IMR-90 (cell line): Measurements from ENCODE around the gene CMAS. TPM values are rescaled to one million over a fixed set of nuclear protein-coding genes. Genes with fewer than 3 reads are reported as not detected.

Source experiments
- ATAC-seq: fragments of 200-7000 bp; cut with Tn5 transposase; 2 replicates; pipeline ENCODE4 v1.9.1; 2020; ENCODE audit warnings: low read depth, mild to moderate bottlenecking, moderate library complexity
- BruUV-seq: library from RNA; stranded (reverse); fragments of 400-500 nt; replicated peaks from 2 replicates; lab custom pipeline; 2021; lab: Mats Ljungman, UMichigan
- CTCF ChIA-PET: fragments of 300-600 bp; formaldehyde crosslinking; extraction: SDS; loops from one replicate; lab custom pipeline; 2021; ENCODE audit warnings: antibody characterized with exemption; lab: Yijun Ruan, JAX
- POLR2A ChIA-PET: fragments of 300-600 bp; sonication (Branson Sonifier 250); formaldehyde crosslinking; loops from one replicate; lab custom pipeline; 2022; ENCODE audit warnings: antibody characterized with exemption; ENCODE audit not compliant: unreplicated experiment; lab: Charles Lee
- DNase-seq: peaks from one replicate; pipeline ENCODE4 v3.0.0; 2013
- H2AFZ ChIP-seq: replicated peaks from 2 replicates; pipeline ENCODE3; 2013; ENCODE audit warnings: low read length, mild to moderate bottlenecking; ENCODE audit not compliant: poor library complexity
- H2AK5ac ChIP-seq: 2 replicates; pipeline ENCODE4 v1.6.1; 2013; ENCODE audit warnings: low read depth, low read length, inconsistent platforms
- H2AK9ac ChIP-seq: replicated peaks from 2 replicates; pipeline ENCODE3; 2013; ENCODE audit warnings: mild to moderate bottlenecking, low read depth, low read length, moderate library complexity; ENCODE audit not compliant: poor library complexity
- H2BK120ac ChIP-seq: 2 replicates; pipeline ENCODE4 v1.6.1; 2013; ENCODE audit warnings: low read depth, low read length, inconsistent platforms
- H2BK15ac ChIP-seq: 3 replicates; pipeline ENCODE4 v1.6.1; 2013; ENCODE audit warnings: low read depth, low read length, inconsistent platforms
- H2BK20ac ChIP-seq: 2 replicates; pipeline ENCODE4 v1.6.1; 2013; ENCODE audit warnings: low read depth, mild to moderate bottlenecking, inconsistent platforms, low read length, moderate library complexity
- H2BK5ac ChIP-seq: 2 replicates; pipeline ENCODE4 v1.6.1; 2013; ENCODE audit warnings: mild to moderate bottlenecking, low read depth, low read length, inconsistent platforms; ENCODE audit not compliant: poor library complexity, severe bottlenecking
- H3K14ac ChIP-seq: replicated peaks from 2 replicates; pipeline ENCODE4 v1.6.1; 2013; ENCODE audit warnings: low read depth, low read length, inconsistent platforms
- H3K18ac ChIP-seq: 2 replicates; pipeline ENCODE4 v1.6.1; 2013; ENCODE audit warnings: low read depth, low read length, control low read depth
- H3K23ac ChIP-seq: 2 replicates; pipeline ENCODE4 v1.6.1; 2013; ENCODE audit warnings: low read depth, low read length, inconsistent platforms
- H3K27ac ChIP-seq: 2 replicates; pipeline ENCODE4 v1.5.1; 2013; ENCODE audit warnings: mild to moderate bottlenecking, control low read depth, low read length; ENCODE audit not compliant: insufficient read depth
- H3K27me3 ChIP-seq: 2 replicates; pipeline ENCODE4 v1.6.1; 2013; ENCODE audit warnings: low read length; ENCODE audit not compliant: control insufficient read depth, insufficient read depth
- H3K36me3 ChIP-seq: 2 replicates; pipeline ENCODE4 v1.6.1; 2013; ENCODE audit warnings: low read length, mixed read lengths; ENCODE audit not compliant: control insufficient read depth, insufficient read depth
- H3K4ac ChIP-seq: 2 replicates; pipeline ENCODE4 v1.6.1; 2013; ENCODE audit warnings: low read depth, low read length, inconsistent platforms
- H3K4me1 ChIP-seq: 2 replicates; pipeline ENCODE4 v1.6.1; 2013; ENCODE audit warnings: low read length, mixed read lengths; ENCODE audit not compliant: control insufficient read depth, insufficient read depth
- H3K4me2 ChIP-seq: 2 replicates; pipeline ENCODE4 v1.6.1; 2013; ENCODE audit warnings: low read depth, mild to moderate bottlenecking, control low read depth, low read length, moderate library complexity
- H3K4me3 ChIP-seq: 2 replicates; pipeline ENCODE4 v1.5.1; 2013; ENCODE audit warnings: low read depth, mild to moderate bottlenecking, control low read depth, low read length, moderate library complexity; ENCODE audit not compliant: insufficient read depth
- H3K56ac ChIP-seq: 2 replicates; pipeline ENCODE4 v1.6.1; 2013; ENCODE audit warnings: low read length, inconsistent platforms; ENCODE audit not compliant: insufficient read depth; ENCODE audit errors: extremely low read depth
- H3K79me1 ChIP-seq, 2 experiments: 2 replicates each; pipeline ENCODE4 v1.6.1; 2013; ENCODE audit warnings: low read length in 2 of 2, inconsistent platforms in 1 of 2, low read depth in 1 of 2
- H3K9ac ChIP-seq: 2 replicates; pipeline ENCODE4 v1.6.1; 2013; ENCODE audit warnings: low read depth, low read length, control low read depth
- H3K9me1 ChIP-seq: 2 replicates; pipeline ENCODE4 v1.6.1; 2013; ENCODE audit warnings: low read length, inconsistent platforms; ENCODE audit not compliant: insufficient read depth
- H3K9me3 ChIP-seq: 2 replicates; pipeline ENCODE4 v1.6.1; 2013; ENCODE audit warnings: low read length; ENCODE audit not compliant: control insufficient read depth, insufficient read depth
- H4K20me1 ChIP-seq: 2 replicates; pipeline ENCODE4 v1.6.1; 2013; ENCODE audit warnings: low read length, inconsistent platforms; ENCODE audit not compliant: insufficient read depth
- H4K5ac ChIP-seq: 2 replicates; pipeline ENCODE4 v1.6.1; 2013; ENCODE audit warnings: mild to moderate bottlenecking, low read depth, low read length, control low read depth
- H4K8ac ChIP-seq, 2 experiments: 2 replicates each; pipeline ENCODE4 v1.6.1; 2013; ENCODE audit warnings: low read depth in 2 of 2, low read length in 2 of 2, control low read depth in 1 of 2, inconsistent platforms in 1 of 2
- H4K91ac ChIP-seq: 2 replicates; pipeline ENCODE4 v1.6.1; 2013; ENCODE audit warnings: low read depth, low read length, inconsistent platforms; ENCODE audit not compliant: insufficient read depth
- BHLHE40 ChIP-seq: fragments of 150-350 bp; IDR thresholded peaks from 2 replicates; pipeline ENCODE4 v1.6.1; 2016; ENCODE audit warnings: mild to moderate bottlenecking, low read depth, low read length
- CEBPB ChIP-seq: IDR thresholded peaks from 2 replicates; pipeline ENCODE4 v1.6.1; 2012; ENCODE audit warnings: low read depth, low read length, improper control_type of control experiment
- CHD1 ChIP-seq: IDR thresholded peaks from 2 replicates; pipeline ENCODE4 v1.6.1; 2012; ENCODE audit warnings: low read depth, low read length, improper control_type of control experiment
- CTCF ChIP-seq: conservative IDR thresholded peaks from 2 replicates; pipeline ENCODE4 v1.5.1; 2012; ENCODE audit warnings: mild to moderate bottlenecking, low read depth, low read length, improper control_type of control experiment
- ELK1 ChIP-seq: fragments of 150-350 bp; IDR thresholded peaks from 2 replicates; pipeline ENCODE4 v1.6.1; 2016; ENCODE audit warnings: low read depth, mild to moderate bottlenecking, low read length, moderate library complexity, borderline replicate concordance
- FOS ChIP-seq: fragments of 150-350 bp; IDR thresholded peaks from 2 replicates; pipeline ENCODE4 v1.6.1; 2016; ENCODE audit warnings: low read depth, low read length
- MAZ ChIP-seq: IDR thresholded peaks from 2 replicates; pipeline ENCODE4 v1.6.1; 2012; ENCODE audit warnings: low read depth, mild to moderate bottlenecking, low read length, improper control_type of control experiment, moderate library complexity, borderline replicate concordance
- NFE2L2 ChIP-seq: fragments of 150-350 bp; IDR thresholded peaks from 2 replicates; pipeline ENCODE4 v1.6.1; 2016; ENCODE audit warnings: low read depth, mild to moderate bottlenecking, low read length
- RAD21 ChIP-seq: IDR thresholded peaks from 2 replicates; pipeline ENCODE4 v1.6.1; 2012; ENCODE audit warnings: low read length, improper control_type of control experiment
- RCOR1 ChIP-seq: IDR thresholded peaks from 2 replicates; pipeline ENCODE4 v1.6.1; 2012; ENCODE audit warnings: mild to moderate bottlenecking, low read length, improper control_type of control experiment; ENCODE audit not compliant: insufficient replicate concordance
- RFX5 ChIP-seq: IDR thresholded peaks from 2 replicates; pipeline ENCODE4 v1.8.0; 2012; ENCODE audit warnings: low read depth, mild to moderate bottlenecking, low read length, moderate library complexity
- SMC3 ChIP-seq: fragments of 150-350 bp; IDR thresholded peaks from 2 replicates; pipeline ENCODE4 v1.6.1; 2016; ENCODE audit warnings: low read depth, mild to moderate bottlenecking, antibody characterized with exemption, low read length, moderate library complexity
- USF2 ChIP-seq: fragments of 150-350 bp; IDR thresholded peaks from 2 replicates; pipeline ENCODE4 v1.6.1; 2017; ENCODE audit warnings: mild to moderate bottlenecking, antibody characterized with exemption, low read length, low read depth
- dilution Hi-C: fragments of 300-500 bp; cut with HindIII; formaldehyde crosslinking; loops from one replicate; pipeline ENCODE4 v1.14.3; 2018; ENCODE audit warnings: low sequenced_read_pairs; ENCODE audit not compliant: unreplicated experiment
- in situ Hi-C: fragments of 300-500 bp; cut with MboI; formaldehyde crosslinking; loops from 3 replicates; pipeline ENCODE4 v1.14.3; 2019; ENCODE audit warnings: low sequenced_read_pairs, inconsistent platforms, mixed read lengths
- intact Hi-C: fragments of 100-400 bp; cut with micrococcal nuclease; formaldehyde crosslinking; loops from 2 replicates; pipeline ENCODE4 v1.10.0; 2022
- polyA plus RNA-seq, 3 experiments: library from polyadenylated mRNA; depleted of rRNA; stranded (reverse); fragments of >200 nt; gene quantifications; 2 replicates each; pipeline ENCODE4 v1.2.3, GENCODE V29; 2012; ENCODE audit warnings: low replicate concordance in 1 of 3
- total RNA-seq: library from RNA; depleted of rRNA; stranded (reverse); fragments of >200 nt; gene quantifications from 2 replicates; pipeline ENCODE4 v1.2.3, GENCODE V29; 2012

CMAS gene
- total and polyA plus RNA-seq, 2 of the 4 experiments (the other 2 are of a cell fraction), result 9.5 to 26.8 TPM

GRCh38 chr12:22016982-22017381 lies 29.0 kb upstream of the CMAS start:
- no peak for TF ChIP-seq FOS
- TF ChIP-seq NFE2L2, result no peak
- TF ChIP-seq BHLHE40, result no peak
- TF ChIP-seq CTCF, result no peak
- TF ChIP-seq SMC3, result no peak
- TF ChIP-seq ELK1, result no peak
- no peak for TF ChIP-seq CHD1
- no peak for TF ChIP-seq CEBPB
- TF ChIP-seq RFX5, result no peak
- TF ChIP-seq RCOR1, result no peak
- TF ChIP-seq MAZ, result no peak
- TF ChIP-seq RAD21, result no peak
- no peak for TF ChIP-seq USF2
- no peaks in the 10 kb centered on the region for H3K9me1 ChIP-seq
- no peak overlapping the region for H3K4ac ChIP-seq
- no peak overlapping the region for H3K27ac ChIP-seq
- no peak for DNase-seq
- no peak overlapping the region for H3K18ac ChIP-seq
- no TSS peak for BruUV-seq
- H2BK5ac ChIP-seq, result no peak overlapping the region
- in situ Hi-C loops (no loop called here), intact Hi-C loops (loop anchor here (10.0 kb wide), 1 partner anchor 412 kb away; the partner anchor contains the start of gene GYS2), dilution Hi-C loops (no loop called here)
- no peak for ATAC-seq
- no peaks in the 10 kb centered on the region for H3K4me1 ChIP-seq
- H4K8ac ChIP-seq, result no peak overlapping the region
- no peak overlapping the region for H2BK15ac ChIP-seq
- ChIA-PET CTCF (interaction anchor here (0.6 to 2.1 kb wide), 2 partner anchors 20 to 319 kb away, joined by 3 to 17 read pairs; no protein-coding TSS in a partner anchor), POLR2A (no interaction called here)
- no peak overlapping the region for H2BK20ac ChIP-seq
- H2AK9ac ChIP-seq, result no peak overlapping the region
- H3K4me3 ChIP-seq, result no peak overlapping the region
- H3K9ac ChIP-seq, result no peak overlapping the region
- no peaks in the 10 kb centered on the region for H3K9me3 ChIP-seq
- no peaks in the 10 kb centered on the region for H3K79me1 ChIP-seq
- H2BK120ac ChIP-seq, result no peak overlapping the region
- no peak overlapping the region for H3K14ac ChIP-seq
- H3K36me3 ChIP-seq, result no peaks in the 10 kb centered on the region
- no peak overlapping the region for H4K5ac ChIP-seq
- no peak overlapping the region for H3K56ac ChIP-seq
- no peak overlapping the region for H2AK5ac ChIP-seq
- no peak overlapping the region for H3K23ac ChIP-seq
- H3K27me3 ChIP-seq, result no peaks in the 10 kb centered on the region
- no peak overlapping the region for H2AFZ ChIP-seq
- H4K91ac ChIP-seq, result no peak overlapping the region
- no peaks in the 10 kb centered on the region for H4K20me1 ChIP-seq
- H3K4me2 ChIP-seq, result no peak overlapping the region
